ENCODE measurements around the gene ABCC8.

ABCC8 gene

GRCh38 chr11:17508791-17509190, 32.1 kb upstream of the ABCC8 start:
- Histone ChIP-seq H3K9ac (ENCODE audit: insufficient read length) (no peak overlapping the region), H3K36me3 (ENCODE audit: insufficient read depth, low read length) (no peaks in the 10 kb centered on the region), H3K9me3 (ENCODE audit: low read depth, low read length) (no peaks in the 10 kb centered on the region), H3K4me3 (no peak overlapping the region), H3K27ac (no peak overlapping the region)
- DNase-seq (ENCODE audit: low read depth, low spot score): no peak
- TF ChIP-seq FOXP2 (optimal IDR thresholded peaks at IDR 0.05; ENCODE audit: control extremely low read depth, extremely low read length, insufficient read depth) (no peak), POLR2AphosphoS5 (IDR thresholded peaks at IDR 0.05; ENCODE audit: borderline replicate concordance, low read depth, low read length) (no peak), EZH2 (IDR thresholded peaks at IDR 0.05) (no peak)

DNA sequence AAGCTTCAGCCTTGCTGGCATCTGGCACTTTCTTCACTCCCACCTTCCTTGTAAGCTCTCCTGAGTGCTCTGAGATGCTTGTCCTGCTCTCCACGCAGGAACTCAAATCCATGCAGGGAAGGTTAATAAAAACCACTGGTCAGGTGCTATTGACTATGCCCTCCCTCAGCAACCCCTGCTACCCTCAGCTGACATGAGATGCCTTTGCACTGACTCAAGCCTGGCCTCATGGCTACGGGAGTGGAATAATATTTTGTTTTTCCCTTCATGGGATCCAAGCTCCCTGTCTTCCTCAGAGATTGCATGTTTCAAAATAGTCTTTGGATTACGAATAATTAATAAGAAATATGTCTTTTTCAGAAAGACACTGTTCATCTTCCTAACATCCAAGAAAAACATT, 31.7 kb upstream of the ABCC8 start:
- DNase-seq (ENCODE audit: low read depth, low spot score): no peak
- H3K36me3 ChIP-seq (ENCODE audit: insufficient read depth, low read length): no peaks in the 10 kb centered on the region
- H3K9ac ChIP-seq (ENCODE audit: insufficient read length): no peak overlapping the region
- H3K9me3 ChIP-seq (ENCODE audit: low read depth, low read length): no peaks in the 10 kb centered on the region
- TF ChIP-seq POLR2AphosphoS5 (IDR thresholded peaks at IDR 0.05; ENCODE audit: borderline replicate concordance, low read depth, low read length) (no peak), FOXP2 (optimal IDR thresholded peaks at IDR 0.05; ENCODE audit: control extremely low read depth, extremely low read length, insufficient read depth) (no peak), EZH2 (IDR thresholded peaks at IDR 0.05) (no peak)
- no peak overlapping the region for H3K4me3 ChIP-seq
- no peak overlapping the region for H3K27ac ChIP-seq

DNA sequence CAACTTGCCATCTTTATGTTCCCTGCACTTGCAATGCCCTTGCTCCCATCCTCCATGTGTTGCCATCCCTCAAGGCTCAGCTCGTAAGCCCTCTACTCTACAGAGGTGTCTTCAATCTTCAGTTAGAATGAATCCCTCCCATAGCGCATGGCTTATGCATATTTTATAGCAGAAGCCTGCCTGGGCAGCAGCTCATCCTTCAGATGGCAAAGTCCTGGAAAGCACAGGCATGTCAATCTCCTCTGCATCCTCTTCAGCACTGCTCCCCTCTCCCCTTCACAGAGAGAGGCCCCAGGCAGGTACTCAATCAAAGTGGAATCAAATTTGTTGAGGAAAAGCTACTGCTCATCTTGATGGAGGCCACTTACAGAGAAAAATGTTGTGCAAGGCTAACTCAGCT, 31.1 kb upstream of the ABCC8 start:
- H3K27ac ChIP-seq: no peak overlapping the region
- no peaks in the 10 kb centered on the region for H3K9me3 ChIP-seq (ENCODE audit: low read depth, low read length)
- no peak overlapping the region for H3K4me3 ChIP-seq
- no peak overlapping the region for H3K9ac ChIP-seq (ENCODE audit: insufficient read length)
- no peak for DNase-seq (ENCODE audit: low read depth, low spot score)
- no peaks in the 10 kb centered on the region for H3K36me3 ChIP-seq (ENCODE audit: insufficient read depth, low read length)
- TF ChIP-seq FOXP2 (optimal IDR thresholded peaks at IDR 0.05; ENCODE audit: control extremely low read depth, extremely low read length, insufficient read depth) (no peak), EZH2 (IDR thresholded peaks at IDR 0.05) (no peak), POLR2AphosphoS5 (IDR thresholded peaks at IDR 0.05; ENCODE audit: borderline replicate concordance, low read depth, low read length) (no peak)

GRCh38 chr11:17506942-17507341, 30.3 kb upstream of the ABCC8 start:
- no peak overlapping the region for H3K27ac ChIP-seq
- no peak overlapping the region for H3K9ac ChIP-seq (ENCODE audit: insufficient read length)
- DNase-seq (ENCODE audit: low read depth, low spot score): no peak
- no peaks in the 10 kb centered on the region for H3K36me3 ChIP-seq (ENCODE audit: insufficient read depth, low read length)
- no peaks in the 10 kb centered on the region for H3K9me3 ChIP-seq (ENCODE audit: low read depth, low read length)
- TF ChIP-seq FOXP2 (optimal IDR thresholded peaks at IDR 0.05; ENCODE audit: control extremely low read depth, extremely low read length, insufficient read depth) (no peak), POLR2AphosphoS5 (IDR thresholded peaks at IDR 0.05; ENCODE audit: borderline replicate concordance, low read depth, low read length) (no peak), EZH2 (IDR thresholded peaks at IDR 0.05) (no peak)
- H3K4me3 ChIP-seq: no peak overlapping the region

- no peaks in the 10 kb centered on the region for H3K36me3 ChIP-seq (ENCODE audit: insufficient read depth, low read length)
- no peak for TF ChIP-seq FOXP2 (optimal IDR thresholded peaks at IDR 0.05; ENCODE audit: control extremely low read depth, extremely low read length, insufficient read depth)
- H3K27ac ChIP-seq: no peak overlapping the region
- no peak overlapping the region for H3K4me3 ChIP-seq
- no peaks in the 10 kb centered on the region for H3K9me3 ChIP-seq (ENCODE audit: low read depth, low read length)
- no peak overlapping the region for H3K9ac ChIP-seq (ENCODE audit: insufficient read length)
- DNase-seq (ENCODE audit: low read depth, low spot score): no peak
These were observed 29.7 kb upstream of the ABCC8 start for GRCh38 chr11:17506314-17506713.

DNA sequence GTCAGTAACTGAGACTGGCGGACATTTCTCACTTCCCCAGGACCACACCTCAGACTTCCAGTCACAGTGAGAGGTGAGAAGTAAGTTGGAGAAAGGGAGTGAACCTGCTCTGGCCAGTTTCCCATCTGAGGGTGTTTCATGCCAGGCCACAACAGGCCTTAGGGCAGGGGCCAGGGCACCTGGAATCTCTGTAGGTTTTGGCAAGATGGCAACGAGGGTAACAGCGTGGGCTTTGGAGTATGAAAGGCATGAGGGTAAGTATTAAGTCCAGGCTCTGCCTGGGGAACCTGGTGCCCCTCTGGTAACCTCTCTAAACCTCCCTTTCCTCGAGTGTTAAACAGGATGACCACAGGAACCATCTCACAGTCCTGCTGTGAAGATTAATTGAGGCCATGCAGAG, 28.5 kb upstream of the ABCC8 start:
- no peak overlapping the region for H3K27ac ChIP-seq
- no peak overlapping the region for H3K9ac ChIP-seq (ENCODE audit: insufficient read length)
- no peaks in the 10 kb centered on the region for H3K9me3 ChIP-seq (ENCODE audit: low read depth, low read length)
- no peak for DNase-seq (ENCODE audit: low read depth, low spot score)
- TF ChIP-seq EZH2 (IDR thresholded peaks at IDR 0.05) (no peak), POLR2AphosphoS5 (IDR thresholded peaks at IDR 0.05; ENCODE audit: borderline replicate concordance, low read depth, low read length) (no peak), FOXP2 (optimal IDR thresholded peaks at IDR 0.05; ENCODE audit: control extremely low read depth, extremely low read length, insufficient read depth) (no peak)
- H3K36me3 ChIP-seq (ENCODE audit: insufficient read depth, low read length): no peaks in the 10 kb centered on the region
- H3K4me3 ChIP-seq: no peak overlapping the region

DNA sequence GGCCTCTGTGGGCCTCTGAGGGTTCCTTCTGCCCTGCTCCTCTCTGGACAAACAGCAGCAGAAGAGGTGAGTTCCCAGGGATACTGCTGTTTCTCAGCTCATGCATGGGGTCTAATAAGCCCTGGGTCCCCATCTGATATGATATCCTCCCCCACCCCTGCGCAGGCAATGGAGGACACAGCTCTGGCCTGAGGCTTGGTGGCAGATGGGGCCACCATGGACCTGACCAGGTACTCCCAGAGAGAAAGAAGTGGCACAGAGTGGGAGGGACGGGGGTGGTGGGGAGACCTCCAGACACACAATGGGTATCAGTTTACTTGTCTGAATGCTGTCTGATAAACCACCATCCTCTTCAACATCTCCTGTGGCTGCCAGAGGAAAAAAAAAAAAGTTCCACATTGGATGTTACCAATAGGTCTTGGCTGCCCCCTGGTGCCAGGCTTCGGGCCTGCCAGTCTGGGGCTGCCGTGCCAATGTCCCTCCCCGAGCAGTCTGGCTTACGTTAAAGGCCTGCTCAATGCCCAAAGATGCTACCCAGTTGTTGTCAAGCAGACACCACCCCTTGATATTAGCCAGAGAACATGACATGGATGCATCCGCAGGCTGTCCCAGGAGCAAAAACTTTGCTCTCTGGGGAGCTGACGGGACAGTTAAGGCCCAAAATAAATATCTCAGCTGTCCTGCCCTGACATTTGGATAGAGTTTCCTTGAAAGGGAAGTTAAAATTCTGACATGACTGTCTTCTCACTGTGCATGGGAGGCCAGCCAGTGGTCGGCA, 27.9 kb upstream of the ABCC8 start:
- DNase-seq (ENCODE audit: low read depth, low spot score): no peak
- no peak for TF ChIP-seq POLR2AphosphoS5 (IDR thresholded peaks at IDR 0.05; ENCODE audit: borderline replicate concordance, low read depth, low read length)
- TF ChIP-seq EZH2 (IDR thresholded peaks at IDR 0.05): no peak
- TF ChIP-seq FOXP2 (optimal IDR thresholded peaks at IDR 0.05; ENCODE audit: control extremely low read depth, extremely low read length, insufficient read depth): no peak
- Histone ChIP-seq H3K9ac (ENCODE audit: insufficient read length) (no peak overlapping the region), H3K4me3 (no peak overlapping the region), H3K36me3 (ENCODE audit: insufficient read depth, low read length) (no peaks in the 10 kb centered on the region), H3K9me3 (ENCODE audit: low read depth, low read length) (no peaks in the 10 kb centered on the region), H3K27ac (no peak overlapping the region)

DNA sequence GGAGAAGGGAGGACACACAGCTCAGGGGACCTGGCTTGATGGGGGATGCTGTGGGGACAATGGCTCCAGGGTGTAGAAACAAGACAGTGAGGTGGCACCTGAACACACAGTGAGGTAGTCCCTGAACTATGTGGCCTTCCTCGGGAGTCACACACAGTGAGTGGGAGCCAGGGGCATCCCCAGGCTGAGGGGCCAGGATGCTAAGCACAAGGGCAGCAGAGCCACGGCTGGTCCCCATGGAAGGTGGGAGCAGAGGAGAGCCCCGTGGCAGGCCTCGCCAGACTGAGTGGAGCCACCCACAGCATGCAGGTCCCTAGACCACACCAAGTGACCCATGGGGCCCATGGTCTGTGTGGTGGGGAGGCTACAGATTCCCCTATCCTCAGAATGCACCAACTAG, 26.0 kb upstream of the ABCC8 start:
- no peak for TF ChIP-seq FOXP2 (optimal IDR thresholded peaks at IDR 0.05; ENCODE audit: control extremely low read depth, extremely low read length, insufficient read depth)
- TF ChIP-seq EZH2 (IDR thresholded peaks at IDR 0.05): no peak
- TF ChIP-seq POLR2AphosphoS5 (IDR thresholded peaks at IDR 0.05; ENCODE audit: borderline replicate concordance, low read depth, low read length): no peak
- DNase-seq (ENCODE audit: low read depth, low spot score): no peak
- Histone ChIP-seq H3K9ac (ENCODE audit: insufficient read length) (no peak overlapping the region), H3K9me3 (ENCODE audit: low read depth, low read length) (no peaks in the 10 kb centered on the region), H3K36me3 (ENCODE audit: insufficient read depth, low read length) (no peaks in the 10 kb centered on the region), H3K27ac (no peak overlapping the region), H3K4me3 (no peak overlapping the region)

- no peaks in the 10 kb centered on the region for H3K9me3 ChIP-seq (ENCODE audit: low read depth, low read length)
- no peaks in the 10 kb centered on the region for H3K36me3 ChIP-seq (ENCODE audit: insufficient read depth, low read length)
- TF ChIP-seq FOXP2 (optimal IDR thresholded peaks at IDR 0.05; ENCODE audit: control extremely low read depth, extremely low read length, insufficient read depth) (no peak), POLR2AphosphoS5 (IDR thresholded peaks at IDR 0.05; ENCODE audit: borderline replicate concordance, low read depth, low read length) (no peak), EZH2 (IDR thresholded peaks at IDR 0.05) (no peak)
- DNase-seq (ENCODE audit: low read depth, low spot score): no peak
- no peak overlapping the region for H3K27ac ChIP-seq
- H3K9ac ChIP-seq (ENCODE audit: insufficient read length): no peak overlapping the region
- H3K4me3 ChIP-seq: no peak overlapping the region
These were observed 24.0 kb upstream of the ABCC8 start for GRCh38 chr11:17500673-17501072.

Measured in SK-N-MC (cell line).